Neural cell (in vitro differentiated cells): ENCODE results near the gene NFKBIA. TPM values are rescaled to one million over a fixed set of nuclear protein-coding genes. Genes with fewer than 3 reads are reported as not detected.

Experiments
- H2AFZ ChIP-seq: fragments of 200-600, 300-800 bp; sonication (generic), shearing (Covaris generic); 2 replicates; pipeline ENCODE4 v1.6.0; 2014; ENCODE audit warnings: low read depth, mild to moderate bottlenecking, antibody characterized with exemption, low read length, moderate library complexity
- H3F3A ChIP-seq: fragments of 200-600 bp; shearing (Covaris generic); 2 replicates; pipeline ENCODE4 v1.6.1; 2016; ENCODE audit warnings: mild to moderate bottlenecking, moderate library complexity, mixed read lengths, antibody characterized with exemption, low read length; ENCODE audit not compliant: insufficient read depth, poor library complexity, severe bottlenecking
- H3K27ac ChIP-seq: fragments of 200-600, 300-800 bp; sonication (generic), shearing (Covaris generic); 2 replicates; pipeline ENCODE4 v1.5.1; 2014; ENCODE audit warnings: mild to moderate bottlenecking, low read length, moderate library complexity
- H3K27me3 ChIP-seq: fragments of 300-800, 200-600 bp; sonication (generic), shearing (Covaris generic); 2 replicates; pipeline ENCODE4 v1.6.0; 2014; ENCODE audit warnings: mild to moderate bottlenecking, low read depth, low read length, moderate library complexity; ENCODE audit not compliant: insufficient read depth
- H3K36me3 ChIP-seq: fragments of 300-800, 200-600 bp; sonication (generic), shearing (Covaris generic); 2 replicates; pipeline ENCODE4 v1.5.1; 2014; ENCODE audit warnings: mild to moderate bottlenecking, antibody characterized with exemption, low read length, moderate library complexity; ENCODE audit not compliant: insufficient read depth
- H3K4me2 ChIP-seq: fragments of 300-800, 200-600 bp; sonication (generic), shearing (Covaris generic); 2 replicates; pipeline ENCODE4 v1.6.0; 2014; ENCODE audit warnings: mild to moderate bottlenecking, low read length
- H3K4me3 ChIP-seq: fragments of 300-800, 200-600 bp; sonication (generic), shearing (Covaris generic); 2 replicates; pipeline ENCODE4 v1.5.1; 2014; ENCODE audit warnings: mild to moderate bottlenecking, low read length, moderate library complexity
- H3K79me2 ChIP-seq: fragments of 200-600 bp; shearing (Covaris generic); replicated peaks from 2 replicates; pipeline ENCODE4 v1.6.0; 2014; ENCODE audit warnings: mild to moderate bottlenecking, low read length, moderate library complexity; ENCODE audit not compliant: insufficient read depth
- H3K9ac ChIP-seq: fragments of 300-800, 200-600 bp; sonication (generic), shearing (Covaris generic); 2 replicates; pipeline ENCODE4 v1.6.1; 2016; ENCODE audit warnings: mild to moderate bottlenecking, low read length, mixed read lengths
- H3K9me2 ChIP-seq: fragments of 200-600 bp; shearing (Covaris generic); 2 replicates; pipeline ENCODE4 v1.6.1; 2016; ENCODE audit warnings: mild to moderate bottlenecking, low read length, mixed read lengths; ENCODE audit not compliant: insufficient read depth
- H3K9me3 ChIP-seq: fragments of 200-600, 300-800 bp; sonication (generic), shearing (Covaris generic); 2 replicates; pipeline ENCODE4 v1.6.1; 2016; ENCODE audit warnings: mild to moderate bottlenecking, mixed run types, low read length, moderate library complexity, mixed read lengths
- H4K20me1 ChIP-seq: fragments of 200-600 bp; shearing (Covaris generic); 2 replicates; pipeline ENCODE4 v1.6.1; 2016; ENCODE audit warnings: mild to moderate bottlenecking, mixed run types; ENCODE audit not compliant: insufficient read depth
- CTCF ChIP-seq: fragments of 450-650 bp; IDR thresholded peaks from 2 replicates; pipeline ENCODE4 v1.5.1; 2014; ENCODE audit warnings: antibody characterized with exemption, mild to moderate bottlenecking, moderate library complexity; ENCODE audit not compliant: poor library complexity, severe bottlenecking
- EP300 ChIP-seq: fragments of 450-650 bp; conservative IDR thresholded peaks from 2 replicates; pipeline ENCODE4 v1.6.1; 2014; ENCODE audit warnings: antibody characterized with exemption, mild to moderate bottlenecking, moderate library complexity; ENCODE audit not compliant: poor library complexity, severe bottlenecking
- EZH2 ChIP-seq: fragments of 200-600, 300-800 bp; shearing (Covaris generic), sonication (generic); IDR thresholded peaks from 2 replicates; pipeline ENCODE4 v1.6.1; 2014; ENCODE audit warnings: antibody characterized with exemption, low read length, borderline replicate concordance, mild to moderate bottlenecking; ENCODE audit not compliant: insufficient read depth, poor library complexity, severe bottlenecking
- MXI1 ChIP-seq: fragments of 450-650 bp; conservative IDR thresholded peaks from 2 replicates; pipeline ENCODE4 v1.6.1; 2014; ENCODE audit warnings: antibody characterized with exemption, mild to moderate bottlenecking; ENCODE audit not compliant: poor library complexity, severe bottlenecking
- POLR2AphosphoS5 ChIP-seq: IDR thresholded peaks from 2 replicates; pipeline ENCODE4 v1.6.1; 2012
- RAD21 ChIP-seq: fragments of 450-650 bp; conservative IDR thresholded peaks from 2 replicates; pipeline ENCODE4 v1.6.1; 2014; ENCODE audit warnings: antibody characterized with exemption, mild to moderate bottlenecking, moderate library complexity
- REST ChIP-seq: IDR thresholded peaks from 2 replicates; pipeline ENCODE4 v1.6.1; 2012; ENCODE audit warnings: borderline replicate concordance
- SMC3 ChIP-seq: fragments of 450-650 bp; conservative IDR thresholded peaks from 2 replicates; pipeline ENCODE4 v1.6.1; 2014; ENCODE audit warnings: antibody characterized with exemption, mild to moderate bottlenecking, moderate library complexity; ENCODE audit not compliant: poor library complexity
- TAF1 ChIP-seq: IDR thresholded peaks from 2 replicates; pipeline ENCODE4 v1.6.1; 2012; ENCODE audit warnings: low read depth
- polyA plus RNA-seq: library from polyadenylated mRNA; depleted of rRNA; stranded (reverse); fragments of >200 nt; gene quantifications from 2 replicates; pipeline ENCODE4 v1.2.3, GENCODE V29; 2014

Gene NFKBIA
- polyA plus RNA-seq, 1 donor from 2014 or later: 48.8 TPM

- H3K79me2 ChIP-seq: no peaks in the 10 kb centered on the region
- no peak overlapping the region for H3K4me3 ChIP-seq
- H3K9me3 ChIP-seq: no peaks in the 10 kb centered on the region
- no peak overlapping the region for H3K4me2 ChIP-seq
- H3K9ac ChIP-seq: no peak overlapping the region
- H2AFZ ChIP-seq: no peak overlapping the region
- H4K20me1 ChIP-seq: no peaks in the 10 kb centered on the region
- H3K27me3 ChIP-seq: no peaks in the 10 kb centered on the region
- no peak overlapping the region for H3K27ac ChIP-seq
- TF ChIP-seq EZH2 (no peak), EP300 (no peak), TAF1 (no peak)
- no peaks in the 10 kb centered on the region for H3K36me3 ChIP-seq
- H3F3A ChIP-seq: no peaks in the 10 kb centered on the region
- no peaks in the 10 kb centered on the region for H3K9me2 ChIP-seq
Observed at GRCh38 chr14:35392103-35392502, 12.4 kb downstream of the NFKBIA start.

- Histone ChIP-seq H3K4me2 (no peak overlapping the region), H3K27ac (no peak overlapping the region)
Observed at GRCh38 chr14:35391388-35391710, 13.2 kb downstream of the NFKBIA start.

More at GRCh38 chr14:35391388-35391710, 13.2 kb downstream of the NFKBIA start:
- Histone ChIP-seq H3K4me3 (no peak overlapping the region), H3K9ac (no peak overlapping the region), H3K36me3 (no peaks in the 10 kb centered on the region), H3K9me3 (no peaks in the 10 kb centered on the region), H3K27me3 (no peaks in the 10 kb centered on the region), H4K20me1 (no peaks in the 10 kb centered on the region), H3K79me2 (no peaks in the 10 kb centered on the region), H3K9me2 (no peaks in the 10 kb centered on the region), H2AFZ (no peak overlapping the region), H3F3A (no peaks in the 10 kb centered on the region)
- TF ChIP-seq EZH2 (no peak), REST (no peak), POLR2AphosphoS5 (no peak), EP300 (no peak), SMC3 (no peak), MXI1 (no peak), TAF1 (no peak), RAD21 (no peak), CTCF (no peak)
